GM12878 (cell line): Measurements from ENCODE around the gene CST1.

ENCODE experiments used
- CREM ChIP-seq: IDR thresholded peaks from 2 replicates; pipeline ENCODE4 v1.6.1; 2014; ENCODE audit warnings: antibody characterized with exemption, low read depth
- CTCF ChIP-seq, 3 experiments: IDR thresholded peaks in 2 of 3; conservative IDR thresholded peaks in 1 of 3; 2 replicates each; pipeline ENCODE4 v1.5.1; 2011; ENCODE audit warnings: low read depth in 3 of 3, low read length in 3 of 3, mild to moderate bottlenecking in 3 of 3, control low read depth in 2 of 3, moderate library complexity in 2 of 3, inconsistent platforms in 1 of 3, mixed read lengths in 1 of 3; ENCODE audit not compliant: control insufficient read depth in 2 of 3, insufficient read depth in 1 of 3; ENCODE audit errors: extremely low read depth in 1 of 3
- E2F4 ChIP-seq: IDR thresholded peaks from 2 replicates; pipeline ENCODE4 v1.6.1; 2012; ENCODE audit warnings: low read depth, low read length, improper control_type of control experiment
- FOXM1 ChIP-seq: IDR thresholded peaks from 2 replicates; pipeline ENCODE4 v1.6.1; 2012; ENCODE audit warnings: low read depth, mild to moderate bottlenecking, inconsistent platforms, low read length, moderate library complexity
- HDAC6 ChIP-seq: fragments of 200-600 bp; sonication (generic); IDR thresholded peaks from one replicate; pipeline ENCODE4 v1.8.0; 2017; ENCODE audit warnings: antibody characterized with exemption; ENCODE audit not compliant: unreplicated experiment
- HDGF ChIP-seq: fragments of 450-650 bp; IDR thresholded peaks from 2 replicates; pipeline ENCODE4 v1.6.1; 2016; ENCODE audit warnings: antibody characterized with exemption
- MAX ChIP-seq: IDR thresholded peaks from 2 replicates; pipeline ENCODE4 v1.6.1; 2012; ENCODE audit warnings: low read depth, low read length, improper control_type of control experiment
- NFIC ChIP-seq: IDR thresholded peaks from 2 replicates; pipeline ENCODE4 v1.6.1; 2012; ENCODE audit warnings: low read depth, mild to moderate bottlenecking, inconsistent platforms, low read length, moderate library complexity
- ZNF24 ChIP-seq: fragments of 450-650 bp; IDR thresholded peaks from 2 replicates; pipeline ENCODE4 v1.6.1; 2017; ENCODE audit warnings: antibody characterized with exemption, mild to moderate bottlenecking

- TF ChIP-seq HDGF (no peak), NFIC (no peak), CTCF (IDR thresholded peaks at IDR 0.05 in 2 of 3, conservative IDR thresholded peaks at IDR 0.05 in 1 of 3; ENCODE audit: control insufficient read depth in 2 of 3, extremely low read depth in 1 of 3, insufficient read depth in 1 of 3, low read depth in 3 of 3, low read length in 3 of 3) (no peak), MAX (no peak), E2F4 (no peak), CREM (no peak), ZNF24 (no peak), FOXM1 (no peak), HDAC6 (no peak)
Measured at GRCh38 chr20:23794065-23794464, 43.3 kb upstream of the CST1 start.
